GM21360 (cell line): ENCODE results near the gene CYP26B1.
A peak's percentile ranks its signal among the peaks of the same experiment; 100 is the strongest.

Source experiments
- ATAC-seq: cut with Tn5 transposase; IDR thresholded peaks from one replicate; pipeline ENCODE4 v1.9.1; 2021; ENCODE audit warnings: mild to moderate bottlenecking, moderate library complexity; ENCODE audit not compliant: unreplicated experiment

Gene CYP26B1

GRCh38 chr2:72155737-72156136, 8.1 kb upstream of the CYP26B1 start:
- ATAC-seq: no peak

GRCh38 chr2:72155151-72155550, 7.5 kb upstream of the CYP26B1 start:
- no peak for ATAC-seq

GRCh38 chr2:72154386-72154975, 6.8 kb upstream of the CYP26B1 start:
- no peak for ATAC-seq

DNA sequence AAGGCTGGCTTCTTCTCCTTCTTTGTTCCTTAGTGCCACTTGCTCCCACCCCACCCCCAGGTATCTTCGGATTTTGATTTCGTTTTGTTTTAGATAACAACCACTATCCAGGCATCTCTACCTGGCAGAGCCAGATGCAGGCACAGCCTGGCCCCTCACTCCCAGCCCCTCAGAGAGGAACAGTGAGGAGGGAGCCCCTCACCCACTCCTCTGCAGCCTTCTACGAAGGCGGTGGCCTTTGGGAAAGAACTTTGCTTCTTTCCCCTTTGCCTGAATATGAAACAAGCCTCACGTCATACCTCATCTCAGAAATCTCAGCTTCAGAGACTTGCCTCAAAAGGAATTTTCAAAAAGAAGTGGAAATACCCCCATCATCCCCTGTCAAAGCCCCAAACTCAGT, 6.3 kb upstream of the CYP26B1 start:
- ATAC-seq: no peak

DNA sequence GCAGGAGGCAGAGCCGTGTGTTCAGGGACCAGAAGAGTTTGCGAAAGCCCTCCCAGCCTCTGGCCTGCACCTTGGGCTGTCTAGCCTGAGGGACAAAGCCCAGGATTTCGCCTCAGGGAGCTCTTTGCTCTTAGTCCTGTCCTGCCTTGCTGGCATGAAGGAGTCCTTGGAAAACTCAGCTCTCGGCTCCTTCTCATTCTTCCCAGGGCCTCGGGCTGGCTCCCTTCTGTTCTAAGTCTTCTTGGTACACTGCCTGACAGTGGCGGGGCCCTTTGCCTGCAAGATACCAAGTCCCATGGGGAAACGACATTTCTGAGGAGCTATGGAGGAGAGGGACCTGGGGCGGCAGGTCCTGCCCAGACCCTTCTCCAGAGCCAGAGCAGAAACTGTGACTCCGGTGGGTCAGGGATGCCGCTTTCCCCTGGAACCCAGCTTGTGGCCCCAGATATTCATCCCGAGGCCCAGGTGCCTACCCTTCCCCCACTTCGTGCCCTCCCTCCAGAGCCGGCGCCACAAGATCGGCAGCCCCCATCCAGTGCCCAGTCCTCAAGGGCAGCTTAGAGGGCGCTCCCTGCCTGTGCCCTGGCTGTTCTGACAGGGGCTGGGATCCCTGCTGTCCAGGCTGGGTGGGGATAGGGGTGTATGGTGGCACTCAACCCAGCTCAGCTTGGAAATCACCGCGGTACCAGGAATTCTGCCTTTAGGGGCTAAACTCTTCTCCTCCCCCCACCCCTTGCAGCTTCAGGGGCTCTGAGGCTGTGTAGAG, 5.5 kb upstream of the CYP26B1 start:
- ATAC-seq: no peak

DNA sequence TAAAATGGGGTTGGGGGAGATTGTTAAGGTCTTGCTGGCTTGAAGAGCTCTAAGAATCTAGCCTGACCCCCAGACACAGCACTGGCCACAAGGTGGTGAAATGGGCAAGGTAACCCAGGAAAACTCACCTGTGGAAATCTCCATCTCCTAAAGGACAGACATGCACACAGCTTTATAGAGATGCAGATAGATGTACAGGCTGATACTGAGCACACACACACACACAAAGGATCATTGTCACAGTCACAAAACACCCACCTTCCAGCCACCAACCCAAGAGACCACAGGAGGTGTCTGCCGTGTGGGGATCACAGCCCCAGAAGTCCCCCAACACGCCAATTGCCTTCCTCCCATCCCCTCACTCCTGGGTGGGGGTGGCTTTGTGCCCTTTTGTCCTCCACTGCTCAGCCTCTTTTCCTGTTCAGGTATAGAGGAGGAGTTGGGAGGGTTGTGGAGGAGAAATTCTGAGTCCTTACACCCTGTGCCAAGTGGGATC, 3.2 kb upstream of the CYP26B1 start:
- ATAC-seq: no peak

DNA sequence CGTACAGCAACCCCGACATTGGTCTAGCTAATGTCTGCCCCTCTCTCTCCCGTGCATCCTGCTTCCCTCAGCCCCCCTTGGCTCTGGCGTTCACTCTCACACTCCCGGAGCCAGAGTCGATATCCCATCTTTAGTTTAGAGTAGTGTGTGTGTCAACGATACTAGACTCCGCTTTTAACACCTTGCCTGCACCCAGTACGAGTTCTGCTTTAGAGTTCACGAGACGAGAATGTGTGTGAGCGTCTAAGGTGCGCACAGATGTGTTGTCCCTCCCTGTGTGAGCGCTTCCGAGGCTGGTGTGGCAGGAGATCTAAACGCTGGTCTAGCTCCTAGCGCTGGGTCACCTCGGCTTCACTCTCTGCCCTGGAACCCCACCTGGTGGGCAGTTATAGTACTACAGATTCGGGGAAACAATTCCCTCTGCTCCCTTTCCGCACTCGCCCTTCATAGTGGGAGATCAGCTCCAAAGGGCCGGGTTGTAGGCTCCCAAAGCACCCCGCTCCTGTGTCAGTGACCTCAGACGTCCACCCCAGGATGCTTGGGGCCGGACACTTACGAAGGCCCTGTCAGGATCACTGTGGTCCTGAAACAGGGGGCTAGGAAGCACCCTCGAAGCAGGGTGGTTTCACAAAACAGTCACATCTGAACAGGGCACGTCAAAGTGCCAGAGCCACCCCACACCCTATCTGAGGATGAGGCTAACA, 2.6 kb upstream of the CYP26B1 start:
- peak; percentile 69 for ATAC-seq

DNA sequence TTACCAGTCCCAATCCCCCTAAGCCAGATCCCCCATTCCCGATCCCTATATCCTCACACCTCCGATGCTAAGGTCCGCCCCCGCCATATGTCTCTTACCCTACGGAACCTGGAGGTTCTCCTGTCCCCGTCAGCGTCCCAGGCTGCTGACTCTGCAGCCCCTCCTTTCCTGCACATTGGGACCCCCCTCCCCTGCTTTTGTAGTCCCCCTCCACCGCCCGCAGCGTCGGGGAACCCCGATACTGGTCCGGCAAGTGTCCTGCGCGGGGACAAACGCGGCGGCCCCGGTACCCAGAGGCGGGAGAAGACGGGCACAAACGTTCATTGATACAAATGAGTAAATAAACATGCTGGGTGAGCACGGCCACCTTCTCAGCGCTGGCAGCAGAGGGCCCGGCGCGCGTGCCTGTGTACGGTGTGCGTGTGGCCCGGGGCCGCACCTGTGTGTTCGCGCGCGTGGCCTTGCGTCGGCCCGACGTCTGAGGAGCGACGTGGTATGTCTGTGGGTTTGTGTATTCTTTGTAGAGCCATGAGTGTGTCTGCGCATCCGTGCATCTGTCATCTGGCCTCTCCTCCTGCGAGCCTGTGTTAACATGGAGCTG, 2.0 kb upstream of the CYP26B1 start:
- no peak for ATAC-seq

- ATAC-seq: no peak
Measured at GRCh38 chr2:72148837-72149555, 1.3 kb upstream of the CYP26B1 start.

DNA sequence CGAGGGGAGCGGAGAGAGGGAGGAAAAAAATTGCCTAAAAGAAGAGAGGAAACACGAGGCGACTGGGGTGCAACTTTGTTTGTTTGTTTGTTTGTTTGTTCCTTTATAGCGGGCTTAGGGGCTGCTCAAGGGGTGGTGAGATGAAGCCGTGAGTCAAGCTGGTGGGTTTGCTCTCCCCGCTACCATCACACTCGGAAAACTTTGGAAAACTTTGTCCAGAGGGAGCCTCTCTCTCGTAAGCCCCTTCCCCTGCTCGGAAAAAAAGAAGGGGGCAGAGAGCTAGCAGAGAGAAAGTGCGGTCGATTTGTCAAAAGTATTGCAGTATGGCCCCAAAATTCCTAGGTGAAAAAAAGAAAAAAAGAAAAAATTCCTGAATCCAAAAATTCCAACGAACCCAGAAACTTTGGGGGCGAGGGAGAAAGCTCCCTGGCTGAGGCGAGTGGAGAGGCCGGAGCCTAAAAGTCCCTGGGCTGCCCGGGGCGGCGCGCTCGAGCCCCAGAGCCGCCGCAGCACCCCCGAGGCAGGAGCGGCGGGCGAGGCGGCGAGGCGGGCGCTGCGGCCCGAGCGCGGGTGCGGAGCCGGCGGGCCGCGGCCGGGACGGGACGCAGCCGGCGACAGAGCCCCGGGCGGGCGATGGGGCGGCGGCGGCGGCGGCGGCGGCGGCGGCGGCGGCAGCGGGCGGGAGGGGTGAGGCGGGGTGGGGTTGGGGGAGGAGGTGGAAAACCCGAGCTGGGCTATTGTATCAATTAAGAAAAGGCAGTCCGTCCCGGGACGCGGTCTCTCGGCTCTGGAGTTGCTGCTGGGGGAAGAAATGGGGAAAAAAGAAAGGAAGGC, 558 bp upstream of the CYP26B1 start:
- ATAC-seq: no peak

DNA sequence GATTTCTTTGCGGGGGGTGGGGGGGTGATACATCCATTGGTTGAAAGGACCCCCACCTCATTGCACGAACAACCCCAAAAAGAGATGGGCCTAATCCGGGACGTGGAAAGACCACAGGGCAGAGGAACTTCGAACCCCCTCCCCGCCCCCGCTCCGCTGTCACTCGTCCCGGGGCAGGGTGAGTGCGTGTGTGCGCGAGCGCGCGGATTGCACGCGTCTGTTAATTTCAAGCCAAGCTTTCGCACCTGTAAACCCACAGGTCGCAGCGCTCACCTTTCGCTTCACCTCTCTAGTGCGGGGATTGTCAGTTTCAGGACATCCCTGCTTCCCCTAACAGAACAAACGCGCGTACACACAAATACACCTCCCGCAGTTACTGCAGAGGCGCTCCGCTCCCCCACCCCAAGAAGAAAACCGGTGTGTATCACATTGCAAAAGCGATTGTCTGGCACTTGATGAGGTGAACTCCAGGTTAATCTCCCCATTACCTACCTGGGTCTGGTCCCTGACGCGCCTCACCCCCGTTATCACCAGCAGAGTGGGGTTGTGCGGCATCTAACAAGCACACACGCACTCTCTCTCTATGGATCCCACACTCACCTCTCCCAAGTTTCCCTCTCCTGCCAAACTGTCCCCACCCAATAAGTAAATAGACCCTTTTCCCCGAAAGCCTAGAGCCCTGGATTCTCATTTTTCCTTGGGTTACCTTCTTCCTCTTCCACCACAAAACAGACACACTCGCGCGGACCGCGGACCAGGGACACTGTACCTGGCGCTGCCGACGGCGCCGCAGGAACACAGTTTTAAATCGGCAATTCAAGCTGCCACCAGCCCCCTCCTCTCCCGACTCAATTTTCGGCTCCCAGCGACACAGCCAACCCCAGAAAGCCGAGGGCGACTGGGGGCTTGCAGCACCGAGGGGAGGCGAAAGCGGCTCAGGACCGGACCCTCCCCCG, 1.0 kb downstream of the CYP26B1 start:
- no peak for ATAC-seq

- no peak for ATAC-seq
Measured at GRCh38 chr2:72145658-72146329, 1.9 kb downstream of the CYP26B1 start.

- no peak for ATAC-seq
Measured at GRCh38 chr2:72145289-72145657, 2.4 kb downstream of the CYP26B1 start.

DNA sequence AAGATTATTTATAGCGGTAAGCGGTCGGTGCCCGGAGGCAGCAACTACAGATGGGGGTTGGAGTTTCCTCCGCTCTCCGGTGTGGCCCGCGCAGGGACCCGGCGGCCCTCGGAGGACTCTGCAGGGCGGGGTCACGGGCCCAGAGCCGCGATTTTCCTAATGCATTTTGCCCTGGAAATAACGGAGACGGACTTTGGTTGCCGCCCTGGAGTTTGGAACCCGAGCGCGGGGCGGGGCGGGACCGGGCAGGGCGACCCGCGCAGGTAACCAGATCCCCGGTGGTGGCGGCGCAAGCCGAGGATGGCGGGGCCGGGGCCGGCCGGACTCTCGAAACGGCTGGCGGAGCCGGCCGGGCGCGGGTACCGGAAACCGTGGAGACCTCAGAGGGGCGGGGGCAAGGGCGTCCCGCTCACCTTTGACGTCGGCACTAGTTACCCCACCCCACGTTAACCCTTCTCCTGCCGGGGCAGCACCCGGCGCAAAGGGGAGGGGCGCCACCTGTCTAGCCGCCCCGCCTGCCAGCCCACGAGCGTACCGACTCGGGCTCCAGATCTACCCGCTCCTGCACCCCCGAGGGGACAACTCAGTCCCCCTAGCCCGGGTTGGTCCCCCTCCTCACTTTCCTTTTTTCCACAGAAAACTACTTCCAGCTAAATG, 2.9 kb downstream of the CYP26B1 start:
- no peak for ATAC-seq

GRCh38 chr2:72144274-72144631, 3.4 kb downstream of the CYP26B1 start:
- no peak for ATAC-seq

DNA sequence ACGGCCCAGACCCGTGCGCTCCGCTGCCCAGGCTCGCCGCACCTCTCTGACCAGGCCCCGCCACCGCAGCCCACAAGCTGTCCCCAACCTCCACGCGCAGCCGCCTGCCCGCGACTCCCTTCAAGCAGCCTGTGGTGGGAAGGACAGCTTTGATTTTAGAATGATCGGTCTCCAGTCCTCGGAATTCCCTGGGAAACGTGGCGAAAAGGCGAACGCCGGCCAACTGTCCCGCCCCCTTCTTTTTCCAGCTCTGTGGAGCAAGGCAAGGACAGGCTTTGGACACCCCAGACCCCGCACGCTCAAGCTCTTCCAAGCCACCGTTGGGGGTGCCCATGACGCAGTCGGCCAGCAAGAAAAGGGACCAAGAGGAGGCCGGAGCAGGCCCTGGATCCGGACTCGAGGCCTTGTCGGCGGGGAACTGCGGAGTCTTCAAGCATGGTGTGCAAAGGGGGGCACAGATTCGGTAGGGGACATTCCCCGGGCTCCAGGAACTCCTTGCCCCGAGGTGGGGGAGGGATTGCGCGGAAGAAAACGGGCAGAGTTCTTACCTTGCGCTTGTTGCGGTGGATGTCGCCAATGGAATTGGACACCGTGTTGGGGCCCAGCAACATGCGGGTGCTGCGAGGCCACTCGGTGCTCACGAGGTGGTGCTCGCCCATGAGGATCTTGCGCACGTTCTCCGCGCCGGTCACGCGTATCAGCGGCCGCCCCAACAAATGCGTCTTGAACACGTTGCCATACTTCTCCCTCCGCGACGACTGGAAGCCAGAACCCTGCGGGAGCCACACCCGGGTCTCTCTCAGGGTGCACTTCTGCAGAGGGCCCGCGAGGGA, 4.0 kb downstream of the CYP26B1 start:
- ATAC-seq: no peak
